ENCODE data around the gene UNC5C. TPM values are rescaled to one million over a fixed set of nuclear protein-coding genes. Genes with fewer than 3 reads are reported as not detected.

UNC5C gene
- polyA plus RNA-seq, 1 of the 3 experiments (the other 2 are of a cell fraction) = 3.3 TPM

DNA sequence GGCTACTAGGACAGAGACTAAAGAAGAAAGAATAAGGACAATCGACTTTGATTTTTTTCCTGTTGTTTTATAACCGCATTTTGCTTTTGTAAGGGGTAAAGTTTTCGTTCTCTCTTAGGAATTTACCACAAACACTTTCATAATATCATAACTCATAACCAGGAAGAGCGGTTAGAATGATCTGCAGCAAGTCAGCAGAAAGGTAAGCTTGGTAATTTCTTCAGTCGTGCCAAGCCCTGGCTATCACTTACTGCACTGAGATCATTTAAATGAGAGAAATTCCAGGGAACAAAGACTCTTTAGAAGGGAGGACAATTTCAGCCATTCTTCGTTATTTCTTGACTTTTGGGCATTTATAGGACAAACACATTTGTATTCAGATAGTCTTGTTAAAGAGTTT is 258.1 kb downstream of the UNC5C start:
- Histone ChIP-seq H3K36me3 (replicated peaks in 1 of 2; ENCODE audit: control insufficient read depth in 1 of 2, insufficient read depth in 2 of 2, low read length in 1 of 2) (peaks cover 0 to 12% of the 10 kb centered on the region in 2 experiments), H3K4me1 (ENCODE audit: control insufficient read depth in 1 of 2, insufficient read depth in 2 of 2, low read depth in 1 of 2, low read length in 1 of 2) (peaks cover 0 to 9% of the 10 kb centered on the region in 2 experiments; a peak in 2 of 4 replicates), H3K27ac (ENCODE audit: low read depth in 2 of 2, low read length in 1 of 2) (no peak overlapping the region), H4K20me1 (ENCODE audit: insufficient read depth) (no peaks in the 10 kb centered on the region), H3K27me3 (ENCODE audit: insufficient read depth) (no peaks in the 10 kb centered on the region), H3K9me2 (no peaks in the 10 kb centered on the region), H3F3A (replicated peaks; ENCODE audit: insufficient read depth) (no peaks in the 10 kb centered on the region), H3K9ac (no peak overlapping the region), H3K79me2 (ENCODE audit: insufficient read depth) (no peaks in the 10 kb centered on the region), H3K4me3 (ENCODE audit: low read depth in 2 of 2, low read length in 1 of 2) (no peak overlapping the region), H2AFZ (ENCODE audit: low read depth) (no peak overlapping the region), H3K9me3 (no peaks in the 10 kb centered on the region), H3K4me2 (no peak overlapping the region)
- no peak for DNase-seq
- POLR2A ChIA-PET = no interaction called here
- 95% methylated on average over 6 of the region's 6 CpGs for WGBS (ENCODE audit: low lambda C conversion rate)
- CTCF ChIA-PET = interaction anchor here (0.6 to 1.2 kb wide), 2 partner anchors 254 to 494 kb away, joined by 3 to 4 read pairs; no protein-coding TSS in a partner anchor
- TF ChIP-seq, protein P1, sequence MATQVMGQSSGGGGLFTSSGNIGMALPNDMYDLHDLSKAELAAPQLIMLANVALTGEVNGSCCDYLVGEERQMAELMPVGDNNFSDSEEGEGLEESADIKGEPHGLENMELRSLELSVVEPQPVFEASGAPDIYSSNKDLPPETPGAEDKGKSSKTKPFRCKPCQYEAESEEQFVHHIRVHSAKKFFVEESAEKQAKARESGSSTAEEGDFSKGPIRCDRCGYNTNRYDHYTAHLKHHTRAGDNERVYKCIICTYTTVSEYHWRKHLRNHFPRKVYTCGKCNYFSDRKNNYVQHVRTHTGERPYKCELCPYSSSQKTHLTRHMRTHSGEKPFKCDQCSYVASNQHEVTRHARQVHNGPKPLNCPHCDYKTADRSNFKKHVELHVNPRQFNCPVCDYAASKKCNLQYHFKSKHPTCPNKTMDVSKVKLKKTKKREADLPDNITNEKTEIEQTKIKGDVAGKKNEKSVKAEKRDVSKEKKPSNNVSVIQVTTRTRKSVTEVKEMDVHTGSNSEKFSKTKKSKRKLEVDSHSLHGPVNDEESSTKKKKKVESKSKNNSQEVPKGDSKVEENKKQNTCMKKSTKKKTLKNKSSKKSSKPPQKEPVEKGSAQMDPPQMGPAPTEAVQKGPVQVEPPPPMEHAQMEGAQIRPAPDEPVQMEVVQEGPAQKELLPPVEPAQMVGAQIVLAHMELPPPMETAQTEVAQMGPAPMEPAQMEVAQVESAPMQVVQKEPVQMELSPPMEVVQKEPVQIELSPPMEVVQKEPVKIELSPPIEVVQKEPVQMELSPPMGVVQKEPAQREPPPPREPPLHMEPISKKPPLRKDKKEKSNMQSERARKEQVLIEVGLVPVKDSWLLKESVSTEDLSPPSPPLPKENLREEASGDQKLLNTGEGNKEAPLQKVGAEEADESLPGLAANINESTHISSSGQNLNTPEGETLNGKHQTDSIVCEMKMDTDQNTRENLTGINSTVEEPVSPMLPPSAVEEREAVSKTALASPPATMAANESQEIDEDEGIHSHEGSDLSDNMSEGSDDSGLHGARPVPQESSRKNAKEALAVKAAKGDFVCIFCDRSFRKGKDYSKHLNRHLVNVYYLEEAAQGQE (IDR thresholded peaks at IDR 0.05; ENCODE audit: low read depth, low read length) = no peak
- no peak for TF ChIP-seq FOXM1 (IDR thresholded peaks at IDR 0.05; ENCODE audit: low read depth)
- TF ChIP-seq, protein P2, sequence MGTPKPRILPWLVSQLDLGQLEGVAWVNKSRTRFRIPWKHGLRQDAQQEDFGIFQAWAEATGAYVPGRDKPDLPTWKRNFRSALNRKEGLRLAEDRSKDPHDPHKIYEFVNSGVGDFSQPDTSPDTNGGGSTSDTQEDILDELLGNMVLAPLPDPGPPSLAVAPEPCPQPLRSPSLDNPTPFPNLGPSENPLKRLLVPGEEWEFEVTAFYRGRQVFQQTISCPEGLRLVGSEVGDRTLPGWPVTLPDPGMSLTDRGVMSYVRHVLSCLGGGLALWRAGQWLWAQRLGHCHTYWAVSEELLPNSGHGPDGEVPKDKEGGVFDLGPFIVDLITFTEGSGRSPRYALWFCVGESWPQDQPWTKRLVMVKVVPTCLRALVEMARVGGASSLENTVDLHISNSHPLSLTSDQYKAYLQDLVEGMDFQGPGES (IDR thresholded peaks at IDR 0.05; ENCODE audit: low read depth, low read length) = no peak
- TF ChIP-seq SIN3A (IDR thresholded peaks at IDR 0.05; ENCODE audit: borderline replicate concordance, low read depth, low read length) = no peak
- TF ChIP-seq RAD21 (IDR thresholded peaks at IDR 0.05; ENCODE audit: low read length) = no peak
- TF ChIP-seq NRF1 (IDR thresholded peaks at IDR 0.05; ENCODE audit: low read depth, low read length) = no peak
- no peak for TF ChIP-seq EP300 (IDR thresholded peaks at IDR 0.05; ENCODE audit: borderline replicate concordance in 1 of 2, low read depth in 1 of 2, low read length in 1 of 2)
- TF ChIP-seq, protein P3, sequence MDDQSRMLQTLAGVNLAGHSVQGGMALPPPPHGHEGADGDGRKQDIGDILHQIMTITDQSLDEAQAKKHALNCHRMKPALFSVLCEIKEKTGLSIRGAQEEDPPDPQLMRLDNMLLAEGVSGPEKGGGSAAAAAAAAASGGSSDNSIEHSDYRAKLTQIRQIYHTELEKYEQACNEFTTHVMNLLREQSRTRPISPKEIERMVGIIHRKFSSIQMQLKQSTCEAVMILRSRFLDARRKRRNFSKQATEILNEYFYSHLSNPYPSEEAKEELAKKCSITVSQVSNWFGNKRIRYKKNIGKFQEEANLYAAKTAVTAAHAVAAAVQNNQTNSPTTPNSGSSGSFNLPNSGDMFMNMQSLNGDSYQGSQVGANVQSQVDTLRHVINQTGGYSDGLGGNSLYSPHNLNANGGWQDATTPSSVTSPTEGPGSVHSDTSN (IDR thresholded peaks at IDR 0.05) = no peak
- no peak for TF ChIP-seq RCOR1 (IDR thresholded peaks at IDR 0.05; ENCODE audit: low read length)

DNA sequence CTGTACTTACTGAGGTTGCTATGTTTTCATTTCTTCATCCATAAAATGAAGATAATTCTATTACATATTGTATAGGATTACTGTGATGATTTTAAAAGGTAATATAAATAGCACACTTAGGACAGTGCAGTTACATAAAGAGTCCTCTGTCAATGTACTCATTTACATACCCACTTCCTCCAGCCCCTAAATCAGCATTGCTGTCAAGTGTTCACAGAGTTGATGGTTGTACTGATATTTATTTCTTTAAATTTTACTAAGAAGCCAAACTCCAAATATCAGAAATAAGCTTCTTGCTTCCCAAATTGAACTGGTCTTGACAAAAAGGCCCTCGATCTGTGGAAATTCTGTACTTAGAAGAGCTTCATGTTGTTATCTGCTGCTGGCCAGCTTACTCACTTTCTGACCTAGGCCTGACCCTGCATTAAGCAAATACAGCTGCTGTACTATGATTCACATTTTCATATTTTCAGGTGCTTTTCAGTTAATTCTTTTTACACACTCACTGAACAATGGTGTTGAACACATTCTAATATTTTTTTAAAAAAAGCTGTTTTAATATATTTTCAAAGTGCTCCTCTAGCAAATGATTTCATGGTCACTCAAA is 259.6 kb downstream of the UNC5C start:
- CTCF ChIA-PET = interaction anchor here (1.2 kb wide), 1 partner anchor 84 kb away, joined by 3 read pairs; no protein-coding TSS in a partner anchor
- H3F3A ChIP-seq (replicated peaks; ENCODE audit: insufficient read depth) = no peaks in the 10 kb centered on the region
- H3K79me2 ChIP-seq (ENCODE audit: insufficient read depth) = no peaks in the 10 kb centered on the region
- no peak overlapping the region for H2AFZ ChIP-seq (ENCODE audit: low read depth)
- H3K27ac ChIP-seq (ENCODE audit: low read depth in 2 of 2, low read length in 1 of 2) = peak overlapping the region in 1 of 2 experiments; percentile 4; a peak in 1 of 4 replicates
- no peak overlapping the region for H3K4me2 ChIP-seq
- H3K9me3 ChIP-seq = no peaks in the 10 kb centered on the region
- no peaks in the 10 kb centered on the region for H4K20me1 ChIP-seq (ENCODE audit: insufficient read depth)
- H3K4me3 ChIP-seq (ENCODE audit: low read depth in 2 of 2, low read length in 1 of 2) = no peak overlapping the region
- H3K36me3 ChIP-seq (replicated peaks in 1 of 2; ENCODE audit: control insufficient read depth in 1 of 2, insufficient read depth in 2 of 2, low read length in 1 of 2) = peaks cover 0 to 11% of the 10 kb centered on the region in 2 experiments
- H3K9ac ChIP-seq = no peak overlapping the region
- POLR2A ChIA-PET = no interaction called here
- DNase-seq = no peak
- no peaks in the 10 kb centered on the region for H3K9me2 ChIP-seq
- no peaks in the 10 kb centered on the region for H3K27me3 ChIP-seq (ENCODE audit: insufficient read depth)
- WGBS (ENCODE audit: low lambda C conversion rate) = 46% methylated on average over 1 of the region's 1 CpG
- peaks cover 3 to 9% of the 10 kb centered on the region in 2 experiments; a peak in 2 of 4 replicates for H3K4me1 ChIP-seq (ENCODE audit: control insufficient read depth in 1 of 2, insufficient read depth in 2 of 2, low read depth in 1 of 2, low read length in 1 of 2)
- no peak for TF ChIP-seq RCOR1 (IDR thresholded peaks at IDR 0.05; ENCODE audit: low read length)
- no peak for TF ChIP-seq CHD2 (IDR thresholded peaks at IDR 0.05; ENCODE audit: low read length, partially characterized antibody)
- TF ChIP-seq FOXJ3 (CRISPR knock-in tag; IDR thresholded peaks at IDR 0.05) = no peak
- TF ChIP-seq, protein P4, sequence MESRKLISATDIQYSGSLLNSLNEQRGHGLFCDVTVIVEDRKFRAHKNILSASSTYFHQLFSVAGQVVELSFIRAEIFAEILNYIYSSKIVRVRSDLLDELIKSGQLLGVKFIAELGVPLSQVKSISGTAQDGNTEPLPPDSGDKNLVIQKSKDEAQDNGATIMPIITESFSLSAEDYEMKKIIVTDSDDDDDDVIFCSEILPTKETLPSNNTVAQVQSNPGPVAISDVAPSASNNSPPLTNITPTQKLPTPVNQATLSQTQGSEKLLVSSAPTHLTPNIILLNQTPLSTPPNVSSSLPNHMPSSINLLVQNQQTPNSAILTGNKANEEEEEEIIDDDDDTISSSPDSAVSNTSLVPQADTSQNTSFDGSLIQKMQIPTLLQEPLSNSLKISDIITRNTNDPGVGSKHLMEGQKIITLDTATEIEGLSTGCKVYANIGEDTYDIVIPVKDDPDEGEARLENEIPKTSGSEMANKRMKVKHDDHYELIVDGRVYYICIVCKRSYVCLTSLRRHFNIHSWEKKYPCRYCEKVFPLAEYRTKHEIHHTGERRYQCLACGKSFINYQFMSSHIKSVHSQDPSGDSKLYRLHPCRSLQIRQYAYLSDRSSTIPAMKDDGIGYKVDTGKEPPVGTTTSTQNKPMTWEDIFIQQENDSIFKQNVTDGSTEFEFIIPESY (IDR thresholded peaks at IDR 0.05; ENCODE audit: borderline replicate concordance, low read depth) = no peak
- no peak for TF ChIP-seq RXRA (IDR thresholded peaks at IDR 0.05; ENCODE audit: borderline replicate concordance, low read depth)
- TF ChIP-seq EP300 (IDR thresholded peaks at IDR 0.05; ENCODE audit: borderline replicate concordance in 1 of 2, low read depth in 1 of 2, low read length in 1 of 2) = no peak
- TF ChIP-seq SIN3A (IDR thresholded peaks at IDR 0.05; ENCODE audit: borderline replicate concordance, low read depth, low read length) = no peak
- no peak for TF ChIP-seq FOSL2 (IDR thresholded peaks at IDR 0.05; ENCODE audit: borderline replicate concordance, low read depth)
- TF ChIP-seq TEAD4 (IDR thresholded peaks at IDR 0.05; ENCODE audit: borderline replicate concordance, insufficient read depth) = no peak
- TF ChIP-seq EZH2phosphoT487 (IDR thresholded peaks at IDR 0.05; ENCODE audit: borderline replicate concordance, low read depth) = no peak
- TF ChIP-seq YY1 (IDR thresholded peaks at IDR 0.05; ENCODE audit: low read depth) = no peak
